Type B pancreatic cell (in vitro differentiated cells): ENCODE data around the gene KCNJ6. TPM values are rescaled to one million over a fixed set of nuclear protein-coding genes. Genes with fewer than 3 reads are reported as not detected.

ENCODE experiments used
- DNase-seq: peaks from one replicate; pipeline ENCODE4 v3.0.0; 2021; ENCODE audit warnings: mixed read lengths; ENCODE audit not compliant: unreplicated experiment; ENCODE audit errors: extremely low spot score
- H3K27ac Mint-ChIP-seq: 2 replicates; pipeline ENCODE4 v1.8.0; 2021; ENCODE audit warnings: mild to moderate bottlenecking, mixed read lengths
- H3K27me3 Mint-ChIP-seq: 2 replicates; pipeline ENCODE4 v1.8.0; 2021; ENCODE audit warnings: mixed read lengths
- H3K36me3 Mint-ChIP-seq: 2 replicates; pipeline ENCODE4 v1.8.0; 2021; ENCODE audit warnings: mixed read lengths
- H3K4me1 Mint-ChIP-seq: one replicate; pipeline ENCODE4 v1.8.0; 2021; ENCODE audit warnings: mixed read lengths; ENCODE audit not compliant: unreplicated experiment
- H3K4me3 Mint-ChIP-seq: 2 replicates; pipeline ENCODE4 v1.8.0; 2021; ENCODE audit warnings: mild to moderate bottlenecking, mixed read lengths
- H3K9me3 Mint-ChIP-seq: 2 replicates; pipeline ENCODE4 v1.8.0; 2021; ENCODE audit warnings: mixed read lengths
- CTCF ChIP-seq: fragments of 200-600 bp; sonication (generic); conservative IDR thresholded peaks from 2 replicates; pipeline ENCODE4 v1.5.0; 2021; ENCODE audit warnings: antibody characterized with exemption, mild to moderate bottlenecking
- total RNA-seq: library from RNA; stranded (reverse); gene quantifications from 2 replicates; pipeline ENCODE4 v1.2.1, GENCODE V29; 2021; ENCODE audit warnings: low replicate concordance

The KCNJ6 gene
- total RNA-seq, 1 donor from 2014 or later, result 2.1 TPM

- Mint-ChIP-seq H3K27ac (no peak overlapping the region), H3K4me1 (peaks cover 3% of the 10 kb centered on the region), H3K4me3 (no peak overlapping the region), H3K27me3 (peaks cover 10% of the 10 kb centered on the region), H3K36me3 (no peaks in the 10 kb centered on the region), H3K9me3 (no peaks in the 10 kb centered on the region)
- no peak for TF ChIP-seq CTCF
- DNase-seq, result no peak
Measured at GRCh38 chr21:37821092-37821491, 95.2 kb downstream of the KCNJ6 start.

DNA sequence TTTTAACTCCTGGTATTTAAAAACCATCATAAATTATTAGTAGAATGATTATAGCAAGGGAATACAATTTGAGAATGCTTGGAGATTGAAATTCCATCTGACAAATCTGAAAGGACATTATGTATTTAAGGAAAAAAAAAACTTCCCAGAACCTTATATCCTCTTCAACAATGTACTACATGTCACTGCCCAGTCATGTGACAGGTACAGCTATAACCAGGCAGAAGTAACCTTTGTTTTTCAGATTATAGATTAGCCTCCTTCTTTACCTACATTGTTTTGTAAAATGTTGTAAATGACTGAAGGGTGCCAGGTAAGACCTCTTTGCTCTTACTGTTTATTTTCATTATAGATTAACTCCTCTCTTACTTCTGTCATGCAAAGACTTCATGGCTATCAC, 96.9 kb downstream of the KCNJ6 start:
- Mint-ChIP-seq H3K36me3 (no peaks in the 10 kb centered on the region), H3K27ac (no peak overlapping the region), H3K4me3 (no peak overlapping the region), H3K4me1 (peaks cover 3% of the 10 kb centered on the region), H3K9me3 (no peaks in the 10 kb centered on the region), H3K27me3 (peaks cover 15% of the 10 kb centered on the region)
- DNase-seq, result no peak
- no peak for TF ChIP-seq CTCF

DNA sequence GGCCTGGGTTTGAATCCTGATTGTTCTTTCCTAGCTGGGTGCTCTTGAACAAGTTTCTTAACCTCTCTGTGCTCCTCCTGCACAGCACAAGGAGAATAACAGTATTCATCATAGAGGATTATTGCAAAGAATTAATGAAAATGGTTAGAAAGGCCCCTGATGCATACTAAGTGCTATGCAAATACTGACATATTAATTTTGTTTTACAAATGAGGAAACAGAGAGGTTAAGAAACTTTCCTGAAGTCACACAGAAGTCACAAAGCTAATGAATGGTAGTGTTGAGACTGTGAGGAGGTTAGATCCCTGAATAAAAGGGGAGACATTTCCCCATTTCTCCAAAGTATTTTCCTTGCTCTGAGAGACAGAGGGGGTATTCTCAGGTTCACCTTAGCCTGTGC, 99.0 kb downstream of the KCNJ6 start:
- Mint-ChIP-seq H3K9me3 (no peaks in the 10 kb centered on the region), H3K4me3 (no peak overlapping the region), H3K27me3 (peaks cover 12% of the 10 kb centered on the region), H3K27ac (no peak overlapping the region), H3K36me3 (no peaks in the 10 kb centered on the region), H3K4me1 (peaks cover 3% of the 10 kb centered on the region)
- no peak for DNase-seq
- TF ChIP-seq CTCF, result no peak

DNA sequence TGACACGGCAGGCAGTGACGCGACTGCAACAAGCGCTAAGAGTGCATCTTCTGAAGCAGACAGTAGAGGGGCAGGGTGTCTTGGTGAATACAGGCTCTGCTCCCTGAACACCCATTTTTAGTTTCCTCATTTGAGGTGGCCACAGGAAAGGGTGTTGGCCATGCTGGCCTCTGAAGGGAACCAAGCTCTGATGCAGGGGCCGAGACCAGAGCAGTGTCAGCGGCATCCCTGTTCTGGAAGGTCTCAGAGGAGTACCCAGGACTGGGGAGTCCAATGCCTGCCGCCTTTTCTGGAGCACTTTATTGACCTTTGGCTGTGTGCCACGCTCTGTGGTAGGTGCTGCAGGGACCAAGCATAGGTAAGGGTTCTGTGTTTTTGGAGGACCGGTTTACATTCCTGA, 100.4 kb downstream of the KCNJ6 start:
- no peaks in the 10 kb centered on the region for H3K9me3 Mint-ChIP-seq
- H3K4me1 Mint-ChIP-seq, result peaks cover 3% of the 10 kb centered on the region
- no peak for TF ChIP-seq CTCF
- H3K4me3 Mint-ChIP-seq, result no peak overlapping the region
- peaks cover 12% of the 10 kb centered on the region for H3K27me3 Mint-ChIP-seq
- DNase-seq, result no peak
- no peaks in the 10 kb centered on the region for H3K36me3 Mint-ChIP-seq
- no peak overlapping the region for H3K27ac Mint-ChIP-seq

GRCh38 chr21:37811711-37812110, 104.5 kb downstream of the KCNJ6 start:
- no peak for TF ChIP-seq CTCF
- Mint-ChIP-seq H3K9me3 (no peaks in the 10 kb centered on the region), H3K27me3 (peaks cover 8% of the 10 kb centered on the region), H3K36me3 (no peaks in the 10 kb centered on the region), H3K4me1 (no peaks in the 10 kb centered on the region), H3K4me3 (no peak overlapping the region), H3K27ac (no peak overlapping the region)
- no peak for DNase-seq

- H3K4me1 Mint-ChIP-seq, result no peaks in the 10 kb centered on the region
- peaks cover 3% of the 10 kb centered on the region for H3K9me3 Mint-ChIP-seq
- H3K36me3 Mint-ChIP-seq, result no peaks in the 10 kb centered on the region
- H3K4me3 Mint-ChIP-seq, result no peak overlapping the region
- peaks cover under 1% of the 10 kb centered on the region for H3K27me3 Mint-ChIP-seq
- TF ChIP-seq CTCF, result no peak
- DNase-seq, result no peak
- H3K27ac Mint-ChIP-seq, result no peak overlapping the region
Measured at GRCh38 chr21:37808261-37808660, 108.0 kb downstream of the KCNJ6 start.
